HG03469 (cell line): ENCODE measurements around the gene DPEP2.
"Not testable (repeated sequence)": the region's sequence is repeated elsewhere in the genome, so short reads cannot be mapped to it uniquely, and the experiment has no call there.

Source experiments
- ATAC-seq: cut with Tn5 transposase; IDR thresholded peaks from one replicate; pipeline ENCODE4 v1.9.1; 2021; ENCODE audit warnings: mild to moderate bottlenecking, moderate library complexity, moderate number of reproducible peaks; ENCODE audit not compliant: unreplicated experiment

The DPEP2 gene

DNA sequence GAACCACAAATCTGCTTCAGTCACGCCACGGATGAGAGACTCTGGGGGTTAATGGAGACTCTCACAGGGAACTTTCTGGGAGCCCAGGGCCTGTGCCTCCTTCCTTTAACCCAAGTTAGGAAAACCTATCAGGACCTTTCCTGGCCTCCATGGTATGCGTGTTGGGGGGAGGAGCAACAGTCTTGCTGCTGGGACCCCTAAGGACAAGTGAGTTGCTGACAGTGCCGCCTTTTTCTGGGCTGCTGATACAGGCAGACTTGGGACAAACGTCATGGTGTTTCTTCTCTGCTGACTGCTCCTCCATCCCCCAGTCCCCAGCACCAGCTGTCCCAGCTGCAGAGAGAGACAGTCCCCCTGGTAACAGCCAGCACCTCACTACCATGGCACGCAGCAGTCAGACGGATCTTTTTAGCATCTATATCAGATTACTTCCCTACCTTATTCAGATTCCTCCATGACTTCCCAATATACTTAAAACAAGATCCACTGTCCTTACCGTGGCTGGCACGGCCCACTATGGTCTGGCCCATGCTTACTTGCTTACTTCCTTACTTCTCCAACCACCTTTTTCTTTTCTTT is 10.0 kb upstream of the DPEP2 start:
- ATAC-seq, result no peak

DNA sequence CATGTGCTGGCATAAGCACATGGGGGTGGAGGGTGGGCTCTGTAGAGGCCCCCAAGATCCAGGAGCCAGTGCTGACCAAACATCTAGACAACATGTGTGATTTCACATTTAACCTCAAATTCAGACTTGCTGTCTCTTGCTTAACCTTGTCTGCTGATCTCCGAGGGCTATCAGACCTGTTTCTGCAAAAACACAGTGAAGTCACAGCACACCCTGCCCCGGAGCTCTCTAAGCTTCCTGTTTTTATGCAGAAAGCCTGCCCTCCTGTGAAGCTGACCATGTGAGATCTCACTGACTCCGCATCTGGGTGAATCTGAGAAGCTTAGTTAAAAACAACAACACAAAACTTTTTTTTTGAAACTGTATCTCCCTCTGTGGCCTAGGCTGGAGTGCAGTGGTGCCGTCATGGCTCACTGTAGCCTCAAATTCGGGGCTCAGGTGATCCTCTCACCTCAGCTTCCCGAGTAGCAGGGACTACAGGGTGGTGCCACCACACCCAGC is 6.6 kb upstream of the DPEP2 start:
- ATAC-seq, result no peak

DNA sequence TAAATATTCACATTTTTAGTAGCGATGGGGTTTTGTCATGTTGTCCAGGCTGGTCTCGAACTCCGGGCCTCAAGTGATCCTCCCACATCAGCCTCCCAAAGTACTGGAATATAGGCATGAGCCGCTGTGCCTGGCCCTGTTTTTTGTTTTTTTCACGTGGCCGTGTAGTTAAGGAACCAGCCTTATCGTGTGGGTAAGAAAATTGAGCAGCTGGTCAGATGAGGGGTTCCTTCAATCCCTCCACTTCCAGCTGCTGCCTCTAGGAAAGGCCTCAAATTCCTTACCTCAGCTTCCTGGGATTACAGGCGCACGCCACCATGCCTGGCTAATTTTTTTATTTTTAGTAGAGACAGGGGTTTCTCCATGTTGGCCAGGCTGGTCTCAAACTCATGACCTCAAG is 5.9 kb upstream of the DPEP2 start:
- ATAC-seq, result no peak

DNA sequence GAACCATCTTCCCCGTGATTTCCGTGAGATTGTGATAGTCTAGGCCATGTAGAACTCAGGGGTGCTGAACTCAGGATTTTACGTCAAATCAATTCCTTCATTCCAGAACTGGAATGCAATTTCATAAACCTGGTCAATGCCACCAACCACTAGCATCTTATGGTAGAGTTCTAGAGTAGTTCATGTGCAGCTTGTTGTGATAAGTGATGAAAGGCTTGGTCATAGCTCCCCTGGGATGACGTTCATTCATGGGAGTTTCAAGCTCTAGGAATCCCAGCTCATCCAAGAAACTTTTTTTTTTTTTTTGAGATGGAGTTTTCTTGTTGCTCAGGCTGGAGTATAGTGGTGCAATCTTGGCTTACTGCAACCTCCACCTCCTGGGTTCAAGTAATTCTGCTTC is 3.7 kb upstream of the DPEP2 start:
- no peak for ATAC-seq

DNA sequence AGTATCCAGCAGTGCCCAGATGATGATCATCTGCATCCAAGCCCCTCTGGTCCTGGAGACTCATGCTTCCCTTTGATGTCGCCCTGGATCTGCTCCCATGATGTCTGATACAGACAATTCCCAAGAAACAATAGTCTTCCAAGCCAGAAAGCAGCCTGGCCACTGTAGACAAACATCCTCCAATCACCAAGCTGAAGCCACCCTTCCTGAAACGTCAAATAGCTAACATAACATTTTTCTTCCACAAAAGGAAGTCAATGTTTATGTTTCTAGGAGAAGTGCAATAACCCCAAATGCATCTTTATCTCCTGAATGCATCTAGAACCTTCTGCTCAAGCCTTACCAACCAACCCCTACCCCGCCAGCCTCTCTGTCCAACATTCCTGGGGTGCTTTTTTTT is 1.2 kb upstream of the DPEP2 start:
- no peak for ATAC-seq

DNA sequence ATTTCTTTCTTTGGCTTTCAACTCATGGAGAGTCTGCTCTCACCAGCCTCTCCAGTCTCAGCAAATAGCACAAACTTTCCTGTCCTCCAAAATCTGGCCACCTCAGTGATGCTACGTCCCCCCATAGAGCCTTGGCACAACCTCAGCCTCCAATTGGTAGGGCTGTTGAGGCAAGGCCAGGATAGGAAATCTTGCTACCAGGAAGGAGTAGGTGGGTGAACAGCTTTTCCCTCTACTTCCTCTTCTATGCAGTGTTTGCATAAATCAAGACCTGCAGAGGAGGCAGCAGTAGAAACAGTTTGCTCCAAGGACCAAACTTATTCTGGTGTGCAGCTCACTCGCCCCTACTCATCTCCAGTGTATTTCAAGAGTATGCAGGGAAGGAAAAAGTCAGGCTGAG is 701 bp upstream of the DPEP2 start:
- ATAC-seq, result no peak

DNA sequence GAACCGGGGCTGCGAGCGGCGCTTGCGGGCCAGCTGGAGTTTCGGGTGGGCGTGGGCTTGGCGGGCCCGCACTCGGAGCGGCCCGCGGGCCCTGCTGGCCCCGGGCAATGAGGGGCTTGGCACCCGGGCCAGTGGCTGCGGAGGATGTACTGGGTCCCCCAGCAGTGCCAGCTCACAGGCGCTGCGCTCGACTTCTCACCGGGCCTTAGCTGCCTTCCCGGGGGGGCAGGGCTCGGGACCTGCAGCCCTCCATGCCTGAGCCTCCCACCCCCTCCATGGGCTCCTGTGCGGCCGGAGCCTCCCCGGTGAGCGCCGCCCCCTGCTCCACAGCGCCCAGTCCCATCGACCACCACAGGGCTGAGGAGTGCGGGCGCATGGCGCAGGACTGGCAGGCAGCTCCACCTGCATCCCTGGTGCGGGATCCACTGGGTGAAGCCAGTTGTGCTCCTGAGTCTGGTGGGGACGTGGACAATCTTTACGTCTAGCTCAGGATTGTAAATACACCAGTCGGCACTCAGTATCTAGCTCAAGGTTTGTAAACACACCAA is 979 bp downstream of the DPEP2 start:
- not testable (repeated sequence) for ATAC-seq

DNA sequence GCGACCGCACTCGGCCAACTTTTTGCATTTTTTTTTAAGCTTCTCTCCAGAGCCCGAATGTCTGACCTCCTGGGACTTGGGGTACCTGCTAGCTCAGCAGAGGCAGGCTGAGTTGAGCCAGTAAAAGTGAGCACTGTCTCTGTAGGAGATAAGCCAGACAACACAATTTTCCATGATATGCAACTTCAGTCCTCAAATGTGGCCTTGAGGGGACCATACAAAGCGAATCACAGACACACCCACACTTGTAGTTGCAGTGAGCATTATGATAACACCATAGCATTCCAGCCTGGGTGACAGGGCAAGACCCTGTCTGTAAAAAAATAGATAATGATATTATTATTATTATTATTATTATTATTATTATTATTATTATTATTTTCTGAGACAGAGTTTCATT is 2.6 kb downstream of the DPEP2 start:
- no peak for ATAC-seq

DNA sequence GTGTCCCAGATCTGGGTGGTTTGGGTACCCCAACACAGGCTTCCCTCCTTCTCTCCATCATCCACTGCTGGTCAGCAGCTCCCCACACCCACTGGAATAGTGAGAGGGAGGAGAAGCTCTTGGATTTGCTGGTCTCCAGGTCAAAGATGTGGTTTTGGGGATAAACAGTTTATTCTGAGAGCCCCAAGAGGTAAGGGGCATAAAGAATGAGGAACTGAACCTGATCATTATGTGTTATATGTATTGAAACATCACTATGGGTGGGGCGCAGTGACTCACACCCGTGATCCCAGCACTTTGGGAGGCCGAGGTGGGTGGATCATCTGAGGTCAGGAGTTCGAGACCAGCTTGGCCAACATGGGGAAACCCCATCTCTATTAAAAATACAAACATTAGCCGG is 3.9 kb downstream of the DPEP2 start:
- ATAC-seq, result no peak

DNA sequence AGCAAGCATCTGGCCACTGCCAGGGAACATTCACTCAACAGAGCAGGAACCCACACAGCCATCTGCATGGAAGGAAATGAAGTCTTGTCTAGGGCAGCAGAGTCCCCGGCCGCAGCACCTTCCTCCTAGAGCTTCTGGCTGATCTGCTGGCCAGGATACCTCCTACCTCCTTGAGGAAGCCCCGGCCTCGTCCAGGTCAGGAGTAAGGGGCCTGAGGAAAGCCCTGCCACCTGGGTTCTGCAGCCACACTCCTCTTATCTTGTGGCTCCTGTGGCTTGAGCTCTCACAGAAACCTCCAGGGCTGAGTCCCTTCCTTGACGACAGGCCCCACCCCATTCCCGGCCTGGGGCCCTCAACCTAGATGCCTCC is 5.3 kb downstream of the DPEP2 start:
- ATAC-seq, result not testable (repeated sequence)

DNA sequence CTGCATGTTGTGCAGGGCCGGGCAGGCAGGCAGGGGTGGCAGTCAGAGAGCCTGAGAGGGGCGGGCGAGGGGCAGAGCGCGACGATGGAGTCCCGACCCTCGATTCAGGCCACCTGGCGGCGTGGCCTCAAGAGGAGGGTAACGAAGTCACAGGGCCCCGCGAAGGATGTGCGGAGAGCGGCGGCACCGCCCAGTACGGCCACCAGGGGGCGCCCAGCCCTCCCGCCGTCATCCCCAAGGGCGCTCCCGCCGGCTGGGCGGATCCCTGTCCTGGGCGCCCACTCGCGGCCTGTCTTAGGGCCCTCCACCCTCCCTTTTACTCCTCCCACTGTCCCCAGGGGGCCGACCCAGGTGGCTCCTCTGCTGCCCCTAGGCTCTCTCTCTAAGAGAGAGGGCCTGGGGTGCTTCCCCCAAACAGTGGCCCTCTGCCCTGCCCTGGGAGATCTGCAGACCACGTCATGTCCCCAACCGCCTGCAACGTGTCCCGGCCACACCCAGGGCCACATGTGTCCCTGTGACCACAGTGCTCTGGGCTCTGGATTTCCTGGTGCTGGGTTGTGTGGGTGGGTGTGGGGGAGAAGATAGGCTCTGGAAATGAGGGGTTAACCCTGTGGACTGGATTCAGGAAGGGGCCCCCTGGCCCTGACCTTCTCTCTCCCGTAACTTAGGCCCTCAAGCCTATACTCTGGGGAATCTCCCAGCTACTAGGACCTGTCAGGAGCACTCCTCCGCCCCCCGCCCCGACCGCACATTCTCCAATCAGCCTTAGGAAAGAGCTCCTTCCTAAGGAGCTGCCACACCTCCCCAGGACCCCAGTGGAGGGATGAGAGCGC is 5.9 kb downstream of the DPEP2 start:
- ATAC-seq, result peak; percentile 47

DNA sequence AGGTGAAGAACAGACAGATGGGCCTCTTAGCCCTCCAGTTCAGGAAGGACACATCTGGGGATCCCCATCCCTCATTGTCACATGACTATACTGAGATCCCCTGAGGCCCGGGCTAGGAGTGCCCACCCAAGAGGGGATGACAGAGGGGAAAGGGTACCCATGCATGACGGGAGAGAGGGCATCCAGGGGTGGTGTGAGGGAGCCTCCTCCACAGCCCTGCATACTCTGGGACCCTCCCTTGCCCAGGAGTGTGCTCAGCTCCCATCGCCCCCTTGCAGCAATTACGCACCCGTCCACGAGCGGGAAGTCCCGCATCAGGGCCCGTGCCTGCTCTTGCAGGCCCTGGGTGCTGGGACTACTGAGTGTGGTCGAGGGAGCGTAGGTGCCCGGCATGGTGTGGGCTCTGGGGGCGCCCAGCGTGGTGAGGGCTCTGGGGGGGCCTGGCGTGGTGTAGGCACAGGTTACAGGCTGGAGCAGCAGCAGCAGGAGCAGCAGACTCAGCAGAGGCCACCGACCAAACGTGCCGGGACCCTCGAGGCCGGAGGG is 6.5 kb downstream of the DPEP2 start:
- no peak for ATAC-seq

DNA sequence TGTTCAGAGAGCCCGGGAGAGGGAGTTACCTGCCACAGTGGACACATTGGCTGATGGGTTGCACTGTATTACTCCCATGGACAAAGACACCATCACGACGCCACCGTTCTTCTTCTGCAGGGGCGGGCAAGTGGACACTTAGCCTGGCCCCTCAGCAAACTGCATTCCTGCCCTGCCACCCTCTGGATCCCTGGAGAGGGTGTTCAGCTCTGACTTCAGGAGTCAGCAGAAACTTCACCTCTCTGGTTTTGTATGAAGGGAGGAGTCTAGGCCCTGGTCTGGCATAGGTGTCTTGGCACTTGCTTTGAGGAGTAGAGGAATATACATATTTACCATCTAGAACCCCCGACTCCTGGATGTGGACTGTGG is 9.3 kb downstream of the DPEP2 start:
- ATAC-seq, result no peak

DNA sequence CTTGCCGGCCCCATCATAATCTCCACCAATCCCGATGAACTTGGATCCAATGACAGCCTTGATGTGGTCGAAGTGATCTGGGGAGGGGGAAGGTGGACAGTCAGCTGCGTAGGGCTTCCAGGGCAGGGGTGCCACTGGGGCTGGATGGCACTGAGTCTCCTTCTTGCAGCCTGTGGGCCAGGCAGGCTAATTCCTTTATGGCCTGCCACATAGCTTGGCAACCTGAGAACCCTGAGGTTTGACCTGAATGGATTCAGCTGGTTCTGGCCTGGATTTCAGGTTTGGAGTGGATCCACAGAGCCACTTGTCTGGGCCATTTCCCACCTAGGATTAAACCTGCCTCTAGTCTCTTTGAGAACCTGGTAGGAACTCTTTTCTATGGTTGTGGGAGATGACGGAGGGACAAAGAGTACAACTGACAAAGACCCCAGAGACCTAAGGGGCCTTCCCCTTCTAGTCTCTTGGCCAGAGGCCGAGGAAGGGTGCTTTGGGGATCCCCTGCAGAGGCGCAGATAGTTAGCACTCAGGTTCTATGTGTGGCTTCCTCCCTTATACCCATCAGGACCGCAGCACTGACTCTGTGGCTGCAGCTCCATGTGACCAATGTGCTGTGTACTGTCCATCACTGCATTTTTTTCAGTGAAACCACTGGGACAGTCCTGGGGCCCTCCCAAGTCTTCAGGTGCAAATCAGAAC is 9.8 kb downstream of the DPEP2 start:
- ATAC-seq, result no peak

DNA sequence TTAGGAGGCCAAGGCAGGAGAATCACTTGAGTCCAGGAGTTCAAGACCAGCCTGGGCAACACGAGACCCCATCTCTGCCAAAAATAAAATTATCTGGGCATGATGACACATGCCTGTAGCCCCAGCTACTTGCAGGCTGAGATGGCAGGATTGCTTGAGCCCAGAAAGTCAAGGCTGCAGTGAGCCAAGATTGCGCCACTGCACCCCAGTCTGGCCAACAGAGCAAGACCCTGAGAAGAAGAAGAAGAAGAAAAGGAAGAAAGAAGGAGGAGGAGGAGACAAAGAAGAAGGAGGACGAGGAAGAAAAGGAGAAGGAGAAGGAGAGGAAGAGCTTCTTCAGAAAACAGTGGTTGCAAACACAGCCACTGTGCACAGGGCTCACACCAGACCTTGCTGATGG is 10.6 kb downstream of the DPEP2 start:
- ATAC-seq, result no peak

DNA sequence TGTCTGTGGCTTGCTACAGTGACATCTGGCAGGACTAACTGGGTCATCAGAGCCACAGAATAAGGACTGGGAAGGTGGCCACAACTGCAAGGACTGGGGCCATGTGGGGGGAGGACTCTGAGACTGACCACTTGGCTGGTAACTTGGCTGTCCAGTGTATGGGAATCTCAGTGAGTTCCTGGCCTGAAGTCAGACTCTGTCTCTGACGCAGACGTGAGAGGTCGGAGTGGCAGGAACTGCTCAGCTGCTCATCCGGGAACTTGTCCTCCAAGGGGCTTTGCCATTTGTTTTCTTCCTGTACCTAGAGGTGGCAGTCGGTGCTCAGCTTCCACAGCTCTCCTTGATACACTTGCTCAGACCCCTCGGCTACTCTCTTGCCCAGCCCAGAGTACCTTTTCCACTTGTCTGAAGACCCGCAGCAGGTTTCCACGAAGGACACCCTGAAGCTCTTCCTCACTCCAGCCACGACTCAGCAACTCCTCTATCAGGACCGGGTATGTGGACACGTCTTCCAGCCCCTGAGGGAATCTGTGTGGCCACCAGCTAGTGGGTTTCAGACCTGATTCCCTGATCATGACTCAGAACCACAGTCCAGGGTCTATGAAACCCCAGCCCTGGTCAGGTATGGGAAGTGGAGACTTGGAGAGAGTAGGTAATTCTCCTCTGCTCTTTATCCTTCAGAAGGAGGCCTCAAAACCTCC is 11.7 kb downstream of the DPEP2 start:
- no peak for ATAC-seq

DNA sequence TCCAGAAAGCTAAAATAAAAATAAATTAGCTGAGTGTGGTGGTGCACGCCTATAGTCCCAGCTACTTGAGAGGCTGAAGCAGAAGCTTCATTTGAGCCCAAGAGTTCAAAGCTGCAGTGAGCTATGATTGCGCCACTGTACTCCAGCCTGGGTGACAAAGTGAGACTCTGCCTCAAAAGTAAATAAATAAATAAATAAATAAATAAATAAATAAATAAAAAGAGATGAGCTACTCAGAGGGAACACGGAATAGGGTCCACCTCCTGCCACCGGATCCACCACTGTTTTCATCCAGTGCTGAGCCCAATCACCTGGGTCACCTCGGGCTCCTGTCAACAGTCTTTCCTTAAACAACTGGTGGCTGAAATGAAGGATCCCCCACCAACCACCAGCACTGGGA is 12.3 kb downstream of the DPEP2 start:
- no peak for ATAC-seq

DNA sequence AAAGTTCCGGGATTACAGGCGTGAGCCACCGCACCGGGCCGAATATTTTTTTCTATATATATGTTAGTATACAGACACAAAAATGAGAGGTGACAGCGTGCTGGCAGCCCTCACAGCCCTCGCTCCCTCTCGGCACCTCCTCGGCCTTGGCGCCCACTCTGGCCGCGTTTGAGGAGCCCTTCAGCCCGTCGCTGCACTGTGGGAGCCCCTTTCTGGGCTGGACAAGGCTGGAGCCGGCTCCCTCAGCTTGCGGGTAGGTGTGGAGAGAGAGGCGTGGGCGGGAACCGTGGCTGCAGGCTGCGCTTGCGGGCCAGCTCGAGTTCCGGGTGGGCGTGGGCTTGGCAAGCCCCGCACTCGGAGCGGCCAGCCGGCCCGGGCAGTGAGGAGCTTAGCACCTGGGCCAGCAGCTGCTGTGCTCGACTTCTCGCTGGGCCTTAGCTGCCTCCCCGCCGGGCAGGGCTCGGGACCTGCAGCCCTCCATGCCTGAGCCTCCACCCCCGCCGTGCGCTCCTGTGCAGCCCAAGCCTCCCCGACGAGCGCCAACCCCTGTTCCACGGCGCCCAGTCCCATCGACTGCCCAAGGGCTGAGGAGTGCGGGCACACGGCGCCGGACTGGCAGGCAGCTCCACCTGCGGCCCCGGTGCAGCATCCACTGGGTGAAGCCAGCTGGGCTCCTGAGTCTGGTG is 17.1 kb downstream of the DPEP2 start:
- ATAC-seq, result no peak

DNA sequence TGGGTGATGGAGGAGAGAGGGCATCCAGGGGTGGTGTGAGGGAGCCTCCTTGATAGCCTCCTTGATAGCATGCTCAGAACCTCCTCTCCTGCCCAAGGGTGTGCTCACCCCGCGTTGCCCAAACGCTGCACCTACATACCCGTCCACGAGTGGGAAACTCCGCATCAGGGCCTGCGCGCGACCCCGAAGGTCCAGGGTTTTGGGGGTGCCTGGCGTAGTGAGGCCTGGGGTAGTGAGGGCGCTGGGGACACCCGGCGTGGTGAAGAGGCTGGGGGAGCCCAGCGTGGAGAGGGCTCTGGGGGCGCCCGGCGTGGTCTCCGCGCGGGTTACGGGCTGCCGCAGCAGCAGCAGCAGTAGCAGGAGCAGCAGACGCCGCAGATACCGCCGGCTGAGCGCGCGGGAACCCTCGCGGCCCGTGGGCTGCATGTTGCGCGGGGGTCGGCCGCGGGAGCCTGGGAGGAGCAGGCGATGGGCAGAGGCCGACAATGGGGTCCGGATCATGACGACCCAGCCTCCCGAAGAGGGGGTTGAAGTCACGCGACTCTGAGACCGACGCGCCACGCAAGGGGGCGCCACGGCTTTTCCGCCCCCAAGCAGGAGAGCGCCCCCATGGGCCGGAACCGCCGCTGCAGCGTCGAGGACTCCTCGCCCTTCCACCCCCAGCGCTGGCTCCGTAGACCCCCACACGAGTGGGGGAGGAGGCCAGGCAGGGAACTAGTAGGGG is 19.2 kb downstream of the DPEP2 start, which contains the start of gene DPEP3:
Gene DPEP3, minus strand, starts transcription at position 545 of the 724 bp plus-strand sequence. Its CDS starts 119 bp downstream, at position 426.
- ATAC-seq, result no peak
